Fibroblast of lung (primary cell): ENCODE results near the gene FCMR.

Source experiments
- EZH2 ChIP-seq: IDR thresholded peaks from 2 replicates; pipeline ENCODE4 v1.5.1; 2012; ENCODE audit warnings: low read length, control low read depth, mild to moderate bottlenecking; ENCODE audit errors: missing control alignments
- TF ChIP-seq, protein P1 (sequence below), 2 donors: IDR thresholded peaks in 1 of 2; conservative IDR thresholded peaks in 1 of 2; 1 replicate in 1 of 2; 2 replicates in 1 of 2; pipeline ENCODE4 v1.5.1; 2011 to 2012; ENCODE audit warnings: low read length in 2 of 2, control low read depth in 1 of 2, inconsistent platforms in 1 of 2, low read depth in 1 of 2, mild to moderate bottlenecking in 1 of 2

DNA sequence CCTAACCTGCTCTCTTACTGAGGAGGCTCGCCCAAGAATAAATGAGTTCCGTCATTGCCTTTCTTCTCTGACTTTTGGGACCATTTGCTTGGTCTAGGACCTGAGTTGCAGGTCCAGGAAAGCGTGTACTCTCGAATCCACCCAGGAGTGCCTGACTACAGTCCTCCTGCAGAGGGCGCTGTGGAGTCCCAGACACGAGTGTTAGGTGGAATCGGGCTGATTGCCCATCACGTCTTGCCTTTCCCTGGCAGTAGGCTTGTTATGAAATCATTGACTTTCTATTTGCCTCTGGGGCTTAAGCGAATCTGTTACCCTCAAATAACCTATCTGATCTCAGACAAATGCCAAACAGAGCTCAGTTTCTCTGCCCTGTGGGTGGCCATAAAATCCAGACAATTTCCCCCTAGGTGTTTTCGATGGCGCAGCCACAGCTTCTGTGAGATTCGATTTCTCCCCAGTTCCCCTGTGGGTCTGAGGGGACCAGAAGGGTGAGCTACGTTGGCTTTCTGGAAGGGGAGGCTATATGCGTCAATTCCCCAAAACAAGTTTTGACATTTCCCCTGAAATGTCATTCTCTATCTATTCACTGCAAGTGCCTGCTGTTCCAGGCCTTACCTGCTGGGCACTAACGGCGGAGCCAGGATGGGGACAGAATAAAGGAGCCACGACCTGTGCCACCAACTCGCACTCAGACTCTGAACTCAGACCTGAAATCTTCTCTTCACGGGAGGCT lies 56.6 kb downstream of the FCMR start, which contains the start of gene IL20:
- TF ChIP-seq, protein P1, sequence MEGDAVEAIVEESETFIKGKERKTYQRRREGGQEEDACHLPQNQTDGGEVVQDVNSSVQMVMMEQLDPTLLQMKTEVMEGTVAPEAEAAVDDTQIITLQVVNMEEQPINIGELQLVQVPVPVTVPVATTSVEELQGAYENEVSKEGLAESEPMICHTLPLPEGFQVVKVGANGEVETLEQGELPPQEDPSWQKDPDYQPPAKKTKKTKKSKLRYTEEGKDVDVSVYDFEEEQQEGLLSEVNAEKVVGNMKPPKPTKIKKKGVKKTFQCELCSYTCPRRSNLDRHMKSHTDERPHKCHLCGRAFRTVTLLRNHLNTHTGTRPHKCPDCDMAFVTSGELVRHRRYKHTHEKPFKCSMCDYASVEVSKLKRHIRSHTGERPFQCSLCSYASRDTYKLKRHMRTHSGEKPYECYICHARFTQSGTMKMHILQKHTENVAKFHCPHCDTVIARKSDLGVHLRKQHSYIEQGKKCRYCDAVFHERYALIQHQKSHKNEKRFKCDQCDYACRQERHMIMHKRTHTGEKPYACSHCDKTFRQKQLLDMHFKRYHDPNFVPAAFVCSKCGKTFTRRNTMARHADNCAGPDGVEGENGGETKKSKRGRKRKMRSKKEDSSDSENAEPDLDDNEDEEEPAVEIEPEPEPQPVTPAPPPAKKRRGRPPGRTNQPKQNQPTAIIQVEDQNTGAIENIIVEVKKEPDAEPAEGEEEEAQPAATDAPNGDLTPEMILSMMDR (conservative IDR thresholded peaks at IDR 0.05 in 1 of 2, IDR thresholded peaks at IDR 0.05 in 1 of 2; ENCODE audit: low read depth in 1 of 2, low read length in 2 of 2) = peak; percentile 96 to 99
- TF ChIP-seq EZH2 = no peak
